GM13977 (cell line): ENCODE measurements around the gene RNF126.
A peak's percentile ranks its signal among the peaks of the same experiment; 100 is the strongest.
"Not testable (repeated sequence)": the region's sequence is repeated elsewhere in the genome, so short reads cannot be mapped to it uniquely, and the experiment has no call there.

Experiments
- DNase-seq: peaks from one replicate; pipeline ENCODE4 v3.0.0; 2012; ENCODE audit warnings: low spot score
- CTCF ChIP-seq: IDR thresholded peaks from 2 replicates; pipeline ENCODE4 v1.5.1; 2012; ENCODE audit warnings: mild to moderate bottlenecking, control low read depth; ENCODE audit not compliant: insufficient read depth; ENCODE audit errors: extremely low read depth, missing control alignments
- in situ Hi-C: fragments of 300-500 bp; cut with MboI; formaldehyde crosslinking; loops from one replicate; pipeline ENCODE4 v1.12.0; 2022; ENCODE audit warnings: low sequenced_read_pairs, low pct_unique_long_range_greater_than_20kb, mixed read lengths, inconsistent platforms; ENCODE audit not compliant: unreplicated experiment

Gene RNF126

GRCh38 chr19:610801-611480 lies 52.1 kb downstream of the RNF126 start:
- in situ Hi-C loops, result no loop called here
- TF ChIP-seq CTCF, result no peak
- peak; percentile 79 for DNase-seq

DNA sequence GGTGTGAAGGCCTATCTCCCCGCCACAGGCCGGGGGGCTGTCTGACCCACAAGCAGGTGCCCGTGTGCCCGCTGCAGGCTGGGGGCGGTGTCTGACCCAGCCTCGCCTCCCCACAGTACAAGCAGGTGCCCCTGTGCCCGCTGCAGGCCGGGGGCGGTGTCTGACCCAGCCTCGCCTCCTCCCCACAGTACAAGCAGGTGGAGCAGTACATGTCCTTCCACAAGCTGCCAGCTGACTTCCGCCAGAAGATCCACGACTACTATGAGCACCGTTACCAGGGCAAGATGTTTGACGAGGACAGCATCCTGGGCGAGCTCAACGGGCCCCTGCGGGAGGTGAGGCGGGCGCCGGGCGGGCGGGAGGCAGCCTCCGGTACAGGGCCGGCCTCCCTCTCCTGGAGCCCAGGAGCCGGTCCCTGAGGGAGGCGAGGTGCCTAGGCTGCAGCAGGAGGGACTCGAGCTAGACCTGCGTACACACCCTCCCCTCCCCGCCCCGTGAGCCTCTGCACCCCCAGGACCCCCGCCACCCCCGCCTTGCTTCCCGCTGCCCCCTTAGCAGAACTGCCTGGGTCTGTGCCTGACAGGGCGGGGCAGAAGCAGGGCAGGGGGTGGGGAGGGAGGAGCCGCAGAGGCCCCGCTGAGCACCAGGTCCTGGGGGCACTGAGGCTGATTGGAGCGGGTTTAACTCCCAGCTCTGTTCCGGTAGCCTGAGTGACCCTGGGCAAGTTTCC lies 52.8 kb downstream of the RNF126 start:
- in situ Hi-C loops, result no loop called here
- no peak for DNase-seq
- no peak for TF ChIP-seq CTCF

DNA sequence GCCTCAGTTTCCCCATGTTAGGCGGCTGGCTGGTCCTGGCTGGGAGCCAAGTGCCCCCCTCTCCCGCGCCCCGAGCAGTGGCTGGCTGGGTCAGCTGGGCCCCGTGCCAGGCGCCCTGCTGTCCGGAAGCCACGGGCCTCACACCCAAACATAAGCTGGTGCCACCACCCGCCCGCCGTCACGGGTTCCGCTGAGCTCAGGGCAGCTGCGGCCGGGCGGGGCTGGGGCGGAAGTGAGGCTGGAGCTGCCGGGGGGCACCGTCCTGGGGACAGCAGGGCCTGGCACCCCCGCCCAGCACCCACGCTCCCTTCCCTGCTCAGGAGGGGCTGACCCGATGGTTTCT lies 54.0 kb downstream of the RNF126 start:
- no peak for DNase-seq
- in situ Hi-C loops, result no loop called here
- no peak for TF ChIP-seq CTCF

DNA sequence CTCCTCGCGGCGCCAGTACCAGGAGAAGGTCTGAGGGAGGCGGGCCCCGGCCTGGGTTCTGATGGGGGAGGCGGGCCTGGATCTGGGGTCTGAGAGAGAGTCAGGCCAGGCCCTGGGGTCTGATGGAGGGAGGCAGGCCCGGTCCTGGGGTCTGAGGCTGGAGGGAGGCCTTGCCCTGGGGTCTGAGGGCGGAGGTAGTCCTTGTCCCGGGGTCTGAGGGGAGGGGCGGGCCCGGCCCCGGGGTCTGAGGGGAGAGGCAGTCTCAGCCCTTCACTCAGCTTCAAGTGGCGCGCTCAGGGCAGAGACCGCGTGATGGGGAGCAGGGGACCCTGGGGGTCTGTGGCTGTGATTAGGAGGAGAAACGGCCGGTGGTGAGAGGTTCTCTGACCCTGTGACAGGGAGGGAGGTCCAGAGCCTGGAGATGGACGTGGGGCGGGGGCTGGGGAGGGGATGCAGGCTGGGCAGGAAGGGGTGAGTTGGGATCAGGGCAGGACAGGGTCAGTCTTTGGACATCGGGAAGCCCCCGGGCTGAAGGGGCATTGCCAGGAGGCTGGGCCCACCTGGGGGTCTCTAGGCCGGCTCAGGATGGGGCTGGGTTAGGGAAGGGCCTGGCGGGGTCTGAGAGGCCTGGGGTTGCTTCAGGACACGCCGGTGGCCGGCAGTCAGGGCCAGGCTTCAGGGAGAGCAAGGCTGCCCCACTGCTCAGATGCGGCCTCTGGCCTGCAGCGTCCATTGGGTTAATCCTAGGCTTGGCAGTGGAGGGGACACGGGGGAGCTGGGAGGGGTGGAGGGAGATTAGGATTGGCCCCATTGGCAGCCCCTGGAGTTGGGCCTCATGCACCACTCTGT lies 54.6 kb downstream of the RNF126 start:
- in situ Hi-C loops, result no loop called here
- DNase-seq, result no peak
- TF ChIP-seq CTCF, result no peak

- DNase-seq, result no peak
- in situ Hi-C loops, result no loop called here
- no peak for TF ChIP-seq CTCF
Observed at GRCh38 chr19:607301-608154, 55.5 kb downstream of the RNF126 start.

DNA sequence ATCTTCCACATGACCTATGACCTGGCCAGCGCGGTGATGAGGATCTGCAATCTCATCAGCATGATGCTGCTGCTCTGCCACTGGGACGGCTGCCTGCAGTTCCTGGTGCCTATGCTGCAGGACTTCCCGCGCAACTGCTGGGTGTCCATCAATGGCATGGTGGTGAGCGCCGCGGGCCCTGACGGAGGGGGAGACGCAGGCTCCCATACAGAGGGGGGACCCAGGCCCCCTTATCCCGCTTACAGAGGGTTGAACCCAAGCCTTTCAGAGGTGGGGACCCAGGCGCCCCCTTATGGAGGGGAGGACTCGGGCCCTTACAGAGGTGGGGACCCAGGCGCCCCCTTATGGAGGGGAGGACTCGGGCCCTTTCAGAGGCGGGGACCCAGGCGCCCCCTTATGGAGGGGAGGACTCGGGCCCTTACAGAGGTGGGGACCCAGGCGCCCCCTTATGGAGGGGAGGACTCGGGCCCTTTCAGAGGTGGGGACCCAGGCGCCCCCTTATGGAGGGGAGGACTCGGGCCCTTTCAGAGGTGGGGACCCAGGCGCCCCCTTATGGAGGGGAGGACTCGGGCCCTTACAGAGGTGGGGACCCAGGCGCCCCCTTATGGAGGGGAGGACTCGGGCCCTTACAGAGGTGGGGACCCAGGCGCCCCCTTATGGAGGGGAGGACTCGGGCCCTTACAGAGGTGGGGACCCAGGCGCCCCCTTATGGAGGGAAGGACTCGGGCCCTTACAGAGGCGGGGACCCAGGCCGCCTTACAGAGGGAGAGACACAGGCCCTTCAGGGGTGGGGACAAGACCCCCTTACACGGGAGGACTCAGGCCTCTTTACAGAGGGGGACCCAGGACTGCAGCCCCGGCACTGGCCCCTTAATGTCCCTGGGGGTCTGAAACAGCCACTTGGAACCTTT lies 57.7 kb downstream of the RNF126 start:
- in situ Hi-C loops, DNase-seq: not testable (repeated sequence)
